SK-N-SH (cell line): ENCODE results near the gene PER1. TPM values are rescaled to one million over a fixed set of nuclear protein-coding genes. Genes with fewer than 3 reads are reported as not detected.

Source experiments
- CTCF ChIA-PET: fragments of 300-600, 350-600 bp; formaldehyde crosslinking; extraction: SDS; loops from one replicate; lab custom pipeline; 2021; lab: Yijun Ruan, JAX
- POLR2A ChIA-PET: fragments of 350-600 bp; sonication (Branson Sonifier 250); formaldehyde crosslinking; extraction: SDS; loops from one replicate; lab custom pipeline; 2020; ENCODE audit warnings: antibody characterized with exemption, inconsistent platforms; lab: Yijun Ruan, JAX
- DNase-seq: peaks from one replicate; pipeline ENCODE4 v3.0.0; 2012
- H2AFZ ChIP-seq: fragments of 200-600 bp; sonication (generic); 2 replicates; pipeline ENCODE4 v1.8.1; 2016; ENCODE audit warnings: antibody characterized with exemption, mild to moderate bottlenecking, low read depth
- H3F3A ChIP-seq: fragments of 200-600 bp; sonication (generic); replicated peaks from 2 replicates; pipeline ENCODE3; 2016; ENCODE audit warnings: antibody characterized with exemption, mild to moderate bottlenecking; ENCODE audit not compliant: insufficient read depth
- H3K27ac ChIP-seq, 2 experiments: fragments of 200-500 bp in 1 of 2; fragments of 200-600 bp in 1 of 2; sonication (Bioruptor generic) in 1 of 2; sonication (generic), shearing (Covaris generic) in 1 of 2; 2 replicates each; pipeline versions ENCODE4 v1.5.1 to v1.6.1; 2014 to 2016; ENCODE audit warnings: low read depth in 2 of 2, inconsistent platforms in 1 of 2, low read length in 1 of 2, mild to moderate bottlenecking in 1 of 2, mixed read lengths in 1 of 2
- H3K27me3 ChIP-seq: fragments of 200-600 bp; sonication (generic), shearing (Covaris generic); 2 replicates; pipeline ENCODE4 v1.6.1; 2016; ENCODE audit warnings: mixed run types; ENCODE audit not compliant: insufficient read depth
- H3K36me3 ChIP-seq, 2 experiments: fragments of 200-500 bp in 1 of 2; fragments of 200-600 bp in 1 of 2; sonication (Bioruptor generic) in 1 of 2; sonication (generic) in 1 of 2; replicated peaks in 1 of 2; 2 replicates each; pipeline versions ENCODE3 to v1.5.1; 2014 to 2016; ENCODE audit warnings: low read length in 1 of 2, mild to moderate bottlenecking in 1 of 2; ENCODE audit not compliant: insufficient read depth in 2 of 2, control insufficient read depth in 1 of 2
- H3K4me1 ChIP-seq, 2 experiments: fragments of 200-500 bp in 1 of 2; fragments of 200-600 bp in 1 of 2; sonication (Bioruptor generic) in 1 of 2; sonication (generic), shearing (Covaris generic) in 1 of 2; 2 replicates each; pipeline versions ENCODE4 v1.5.1 to v1.6.1; 2014 to 2016; ENCODE audit warnings: low read depth in 1 of 2, low read length in 1 of 2, mixed run types in 1 of 2; ENCODE audit not compliant: insufficient read depth in 2 of 2, control insufficient read depth in 1 of 2
- H3K4me2 ChIP-seq: fragments of 200-600 bp; sonication (generic), shearing (Covaris generic); 2 replicates; pipeline ENCODE4 v1.6.1; 2017; ENCODE audit warnings: mixed run types
- H3K4me3 ChIP-seq, 2 experiments: fragments of 200-500 bp in 1 of 2; fragments of 200-600 bp in 1 of 2; sonication (Bioruptor generic) in 1 of 2; sonication (generic), shearing (Covaris generic) in 1 of 2; 2 replicates each; pipeline versions ENCODE4 v1.5.1 to v1.8.1; 2014 to 2016; ENCODE audit warnings: low read depth in 2 of 2, inconsistent platforms in 1 of 2, low read length in 1 of 2, mild to moderate bottlenecking in 1 of 2, mixed read lengths in 1 of 2, moderate library complexity in 1 of 2
- H3K79me2 ChIP-seq: fragments of 200-600 bp; sonication (generic); 2 replicates; pipeline ENCODE4 v1.8.1; 2017; ENCODE audit warnings: mild to moderate bottlenecking; ENCODE audit not compliant: insufficient read depth
- H3K9ac ChIP-seq: fragments of 200-600 bp; sonication (generic); 2 replicates; pipeline ENCODE4 v1.6.1; 2017; ENCODE audit warnings: mixed run types
- H3K9me2 ChIP-seq: fragments of 200-600 bp; sonication (generic); 2 replicates; pipeline ENCODE4 v1.6.1; 2017; ENCODE audit warnings: mixed run types
- H3K9me3 ChIP-seq: fragments of 200-600 bp; sonication (generic); 2 replicates; pipeline ENCODE4 v1.6.1; 2017; ENCODE audit warnings: mixed run types, mild to moderate bottlenecking, moderate library complexity
- H4K20me1 ChIP-seq: fragments of 200-600 bp; sonication (generic); 2 replicates; pipeline ENCODE4 v1.6.1; 2017; ENCODE audit warnings: mild to moderate bottlenecking, mixed run types; ENCODE audit not compliant: insufficient read depth
- EP300 ChIP-seq, 2 experiments: IDR thresholded peaks; 2 replicates each; pipeline versions ENCODE4 v1.4.0 to v1.6.1; 2012; ENCODE audit warnings: borderline replicate concordance in 1 of 2, low read depth in 1 of 2, low read length in 1 of 2
- EZH2phosphoT487 ChIP-seq: fragments of 200-600 bp; sonication (generic); IDR thresholded peaks from 2 replicates; pipeline ENCODE4 v1.6.1; 2017; ENCODE audit warnings: low read depth, mixed run types, mild to moderate bottlenecking, antibody characterized with exemption, moderate library complexity, borderline replicate concordance
- FOSL2 ChIP-seq: IDR thresholded peaks from 2 replicates; pipeline ENCODE4 v1.4.0; 2012; ENCODE audit warnings: low read depth, mild to moderate bottlenecking, moderate library complexity, borderline replicate concordance
- FOXM1 ChIP-seq: IDR thresholded peaks from 2 replicates; pipeline ENCODE4 v1.4.0; 2012; ENCODE audit warnings: low read depth, mild to moderate bottlenecking
- GABPA ChIP-seq: IDR thresholded peaks from 2 replicates; pipeline ENCODE4 v1.4.0; 2012; ENCODE audit warnings: low read depth, mild to moderate bottlenecking
- GATA2 ChIP-seq: sonication (generic); formaldehyde crosslinking; IDR thresholded peaks from 2 replicates; pipeline ENCODE4 v1.5.0; 2020; ENCODE audit warnings: mild to moderate bottlenecking, missing genetic modification reagents
- MXI1 ChIP-seq: IDR thresholded peaks from 2 replicates; pipeline ENCODE4 v1.6.1; 2012; ENCODE audit warnings: mild to moderate bottlenecking, low read depth, low read length, improper control_type of control experiment
- NRF1 ChIP-seq: IDR thresholded peaks from 2 replicates; pipeline ENCODE4 v1.6.1; 2012; ENCODE audit warnings: low read depth, mild to moderate bottlenecking, low read length
- PBX3 ChIP-seq: IDR thresholded peaks from 2 replicates; pipeline ENCODE4; 2012
- RAD21 ChIP-seq: IDR thresholded peaks from 2 replicates; pipeline ENCODE4 v1.6.1; 2012; ENCODE audit warnings: mild to moderate bottlenecking, low read length
- SIN3A ChIP-seq: IDR thresholded peaks from 2 replicates; pipeline ENCODE4 v1.6.1; 2012; ENCODE audit warnings: low read depth, mild to moderate bottlenecking, low read length, moderate library complexity, borderline replicate concordance
- TAF1 ChIP-seq: IDR thresholded peaks from 2 replicates; pipeline ENCODE4 v1.6.1; 2012; ENCODE audit warnings: low read depth, mild to moderate bottlenecking, low read length, moderate library complexity, borderline replicate concordance
- TEAD4 ChIP-seq: IDR thresholded peaks from 2 replicates; pipeline ENCODE4 v1.4.0; 2012; ENCODE audit warnings: mild to moderate bottlenecking, borderline replicate concordance; ENCODE audit not compliant: insufficient read depth
- YY1 ChIP-seq: IDR thresholded peaks from 2 replicates; pipeline ENCODE4 v1.4.0; 2012; ENCODE audit warnings: low read depth, mild to moderate bottlenecking
- ZBTB33 ChIP-seq: IDR thresholded peaks from 2 replicates; pipeline ENCODE4 v1.4.0; 2012; ENCODE audit warnings: low read depth, borderline replicate concordance
- WGBS: methylation state at CpG from one replicate; pipeline ENCODE4 v1.1.6; 2017; ENCODE audit warnings: low lambda C conversion rate; 5-methylcytosine and 5-hydroxymethylcytosine counted together
- polyA plus RNA-seq, 3 experiments: library from polyadenylated mRNA; depleted of rRNA; stranded (reverse); fragments of >200 nt; gene quantifications; 2 replicates each; pipeline ENCODE4 v1.2.3, GENCODE V29; 2012
- TF ChIP-seq, protein P1 (sequence below): IDR thresholded peaks from 2 replicates; pipeline ENCODE4 v1.6.1; 2012; ENCODE audit warnings: mild to moderate bottlenecking, low read depth, low read length, moderate library complexity
- TF ChIP-seq, protein P2 (sequence below): fragments of 200-600 bp; sonication (generic); IDR thresholded peaks from 2 replicates; pipeline ENCODE4 v1.6.1; 2017; ENCODE audit warnings: antibody characterized with exemption, mild to moderate bottlenecking, moderate library complexity
- TF ChIP-seq, protein P3 (sequence below): IDR thresholded peaks from 2 replicates; pipeline ENCODE4 v1.4.0; 2012; ENCODE audit warnings: low read depth, borderline replicate concordance

The PER1 gene
- polyA plus RNA-seq, 1 of the 3 experiments (the other 2 are of a cell fraction) = 56.8 TPM

DNA sequence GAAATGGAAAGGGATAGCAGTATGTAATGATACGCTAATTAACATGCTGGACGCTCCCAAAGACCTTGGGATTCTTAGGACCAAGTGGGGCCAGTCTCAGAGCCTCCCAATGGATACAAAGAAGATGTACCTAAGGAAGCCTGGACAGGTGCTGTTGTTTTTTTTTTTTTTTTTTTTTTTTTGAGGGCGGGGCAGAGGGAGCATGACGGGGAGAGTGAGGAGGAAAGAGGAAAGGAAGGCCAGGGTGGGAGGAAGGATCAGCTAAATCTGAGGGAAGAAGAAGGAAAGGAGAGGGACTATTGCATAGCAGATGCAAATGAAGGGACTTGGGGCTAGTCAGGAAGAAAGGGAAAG lies 8.0 kb upstream of the PER1 start:
- H3K27ac ChIP-seq = no peak overlapping the region
- no peaks in the 10 kb centered on the region for H3K9me3 ChIP-seq
- no peaks in the 10 kb centered on the region for H3K9me2 ChIP-seq
- ChIA-PET POLR2A (interaction anchor here (1.6 kb wide), 1 partner anchor 13 kb away, joined by 9 read pairs; no protein-coding TSS in a partner anchor), CTCF (interaction anchor here (1.0 to 9.4 kb wide), 6 partner anchors 21 to 100 kb away, joined by 3 to 98 read pairs (median 11); partner anchors contain the start of gene HES7)
- H4K20me1 ChIP-seq = no peaks in the 10 kb centered on the region; the same call in 1 of the 2 replicates
- H3K36me3 ChIP-seq = peaks cover 15 to 23% of the 10 kb centered on the region in 2 experiments
- H3K79me2 ChIP-seq = peaks cover 45% of the 10 kb centered on the region
- H3K4me1 ChIP-seq = peaks cover 30 to 43% of the 10 kb centered on the region in 2 experiments
- H3K27me3 ChIP-seq = no peaks in the 10 kb centered on the region
- H3F3A ChIP-seq = peaks cover 40% of the 10 kb centered on the region
- no peak overlapping the region for H3K9ac ChIP-seq
- no peak overlapping the region for H3K4me3 ChIP-seq
- WGBS = 88% methylated on average over 4 of the region's 4 CpGs
- no peak overlapping the region for H2AFZ ChIP-seq
- no peak overlapping the region for H3K4me2 ChIP-seq
- no peak for DNase-seq
- TF ChIP-seq EZH2phosphoT487 (no peak), PBX3 (no peak), SIN3A (no peak), FOSL2 (no peak), TAF1 (no peak), RAD21 (no peak), TEAD4 (no peak), GATA2 (no peak), FOXM1 (no peak), NRF1 (no peak), ZBTB33 (no peak), EP300 (IDR thresholded peaks at IDR 0.05; ENCODE audit: borderline replicate concordance in 1 of 2, low read depth in 1 of 2, low read length in 1 of 2) (no peak), YY1 (no peak), MXI1 (no peak), GABPA (no peak)
- TF ChIP-seq, protein P1, sequence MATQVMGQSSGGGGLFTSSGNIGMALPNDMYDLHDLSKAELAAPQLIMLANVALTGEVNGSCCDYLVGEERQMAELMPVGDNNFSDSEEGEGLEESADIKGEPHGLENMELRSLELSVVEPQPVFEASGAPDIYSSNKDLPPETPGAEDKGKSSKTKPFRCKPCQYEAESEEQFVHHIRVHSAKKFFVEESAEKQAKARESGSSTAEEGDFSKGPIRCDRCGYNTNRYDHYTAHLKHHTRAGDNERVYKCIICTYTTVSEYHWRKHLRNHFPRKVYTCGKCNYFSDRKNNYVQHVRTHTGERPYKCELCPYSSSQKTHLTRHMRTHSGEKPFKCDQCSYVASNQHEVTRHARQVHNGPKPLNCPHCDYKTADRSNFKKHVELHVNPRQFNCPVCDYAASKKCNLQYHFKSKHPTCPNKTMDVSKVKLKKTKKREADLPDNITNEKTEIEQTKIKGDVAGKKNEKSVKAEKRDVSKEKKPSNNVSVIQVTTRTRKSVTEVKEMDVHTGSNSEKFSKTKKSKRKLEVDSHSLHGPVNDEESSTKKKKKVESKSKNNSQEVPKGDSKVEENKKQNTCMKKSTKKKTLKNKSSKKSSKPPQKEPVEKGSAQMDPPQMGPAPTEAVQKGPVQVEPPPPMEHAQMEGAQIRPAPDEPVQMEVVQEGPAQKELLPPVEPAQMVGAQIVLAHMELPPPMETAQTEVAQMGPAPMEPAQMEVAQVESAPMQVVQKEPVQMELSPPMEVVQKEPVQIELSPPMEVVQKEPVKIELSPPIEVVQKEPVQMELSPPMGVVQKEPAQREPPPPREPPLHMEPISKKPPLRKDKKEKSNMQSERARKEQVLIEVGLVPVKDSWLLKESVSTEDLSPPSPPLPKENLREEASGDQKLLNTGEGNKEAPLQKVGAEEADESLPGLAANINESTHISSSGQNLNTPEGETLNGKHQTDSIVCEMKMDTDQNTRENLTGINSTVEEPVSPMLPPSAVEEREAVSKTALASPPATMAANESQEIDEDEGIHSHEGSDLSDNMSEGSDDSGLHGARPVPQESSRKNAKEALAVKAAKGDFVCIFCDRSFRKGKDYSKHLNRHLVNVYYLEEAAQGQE = no peak
- TF ChIP-seq, protein P2, sequence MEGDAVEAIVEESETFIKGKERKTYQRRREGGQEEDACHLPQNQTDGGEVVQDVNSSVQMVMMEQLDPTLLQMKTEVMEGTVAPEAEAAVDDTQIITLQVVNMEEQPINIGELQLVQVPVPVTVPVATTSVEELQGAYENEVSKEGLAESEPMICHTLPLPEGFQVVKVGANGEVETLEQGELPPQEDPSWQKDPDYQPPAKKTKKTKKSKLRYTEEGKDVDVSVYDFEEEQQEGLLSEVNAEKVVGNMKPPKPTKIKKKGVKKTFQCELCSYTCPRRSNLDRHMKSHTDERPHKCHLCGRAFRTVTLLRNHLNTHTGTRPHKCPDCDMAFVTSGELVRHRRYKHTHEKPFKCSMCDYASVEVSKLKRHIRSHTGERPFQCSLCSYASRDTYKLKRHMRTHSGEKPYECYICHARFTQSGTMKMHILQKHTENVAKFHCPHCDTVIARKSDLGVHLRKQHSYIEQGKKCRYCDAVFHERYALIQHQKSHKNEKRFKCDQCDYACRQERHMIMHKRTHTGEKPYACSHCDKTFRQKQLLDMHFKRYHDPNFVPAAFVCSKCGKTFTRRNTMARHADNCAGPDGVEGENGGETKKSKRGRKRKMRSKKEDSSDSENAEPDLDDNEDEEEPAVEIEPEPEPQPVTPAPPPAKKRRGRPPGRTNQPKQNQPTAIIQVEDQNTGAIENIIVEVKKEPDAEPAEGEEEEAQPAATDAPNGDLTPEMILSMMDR = no peak
- TF ChIP-seq, protein P3, sequence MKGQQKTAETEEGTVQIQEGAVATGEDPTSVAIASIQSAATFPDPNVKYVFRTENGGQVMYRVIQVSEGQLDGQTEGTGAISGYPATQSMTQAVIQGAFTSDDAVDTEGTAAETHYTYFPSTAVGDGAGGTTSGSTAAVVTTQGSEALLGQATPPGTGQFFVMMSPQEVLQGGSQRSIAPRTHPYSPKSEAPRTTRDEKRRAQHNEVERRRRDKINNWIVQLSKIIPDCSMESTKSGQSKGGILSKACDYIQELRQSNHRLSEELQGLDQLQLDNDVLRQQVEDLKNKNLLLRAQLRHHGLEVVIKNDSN = no peak
